ENCODE results near the gene P3H2.

- TF ChIP-seq CTCF (IDR thresholded peaks at IDR 0.05; ENCODE audit: poor library complexity) (no peak), EZH2 (IDR thresholded peaks at IDR 0.05; ENCODE audit: borderline replicate concordance) (no peak)
Observed at GRCh38 chr3:190019006-190019405, 101.7 kb downstream of the P3H2 start.

Data from hepatocyte (in vitro differentiated cells).